ENCODE results near the gene EFNA5.
"Not testable (repeated sequence)": the region's sequence is repeated elsewhere in the genome, so short reads cannot be mapped to it uniquely, and the experiment has no call there.

EFNA5 gene

DNA sequence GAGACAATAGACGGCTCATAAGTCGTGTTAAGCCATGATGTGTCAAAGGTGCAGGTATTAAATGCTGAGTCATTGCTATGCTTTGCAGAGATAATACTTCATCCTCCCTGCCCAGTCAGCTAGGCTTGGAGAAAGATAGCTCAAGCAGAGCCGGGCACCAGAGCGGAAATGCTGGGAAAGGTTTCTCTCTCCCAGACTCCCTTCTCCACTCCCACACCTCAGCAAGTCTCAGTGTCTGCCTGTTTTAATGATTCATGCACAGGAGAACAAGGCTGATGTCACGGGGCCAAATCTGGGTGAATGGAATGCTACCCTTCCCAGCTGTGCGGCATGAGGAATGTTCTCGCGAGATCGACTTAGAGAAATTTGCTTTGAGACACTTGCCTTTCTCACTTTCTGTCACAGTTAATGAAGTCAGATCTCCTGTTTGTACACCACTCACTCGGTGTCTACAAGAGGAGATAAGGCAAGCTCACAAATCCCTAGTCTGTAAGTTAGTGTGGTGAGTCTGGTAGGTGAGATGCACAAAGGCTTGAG is 204.4 kb downstream of the EFNA5 start:
- in situ Hi-C loops (cut with HindIII; ENCODE audit: low sequenced_read_pairs): no loop called here

DNA sequence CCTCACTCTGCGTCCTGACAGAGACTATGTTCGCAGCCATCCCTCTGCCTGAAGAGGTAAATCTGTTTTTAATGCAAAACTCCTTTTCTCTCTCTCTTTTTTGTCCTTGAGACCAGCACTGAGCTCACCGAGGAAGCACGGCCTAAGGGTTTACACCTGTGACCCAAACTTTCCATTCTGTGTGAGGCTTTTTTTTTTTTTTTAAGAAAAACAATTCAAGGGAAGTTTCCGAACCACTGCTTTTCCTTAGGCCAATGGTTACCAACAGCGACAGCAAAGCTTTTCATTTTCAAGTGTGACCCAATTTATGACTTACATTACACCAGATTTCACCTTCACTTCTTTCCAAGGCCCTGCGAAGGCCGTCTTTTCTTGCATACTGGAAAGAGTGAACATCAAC is 205.9 kb downstream of the EFNA5 start:
- in situ Hi-C loops (cut with HindIII; ENCODE audit: low sequenced_read_pairs): no loop called here

- in situ Hi-C loops (cut with HindIII; ENCODE audit: low sequenced_read_pairs): no loop called here
These were observed 206.3 kb downstream of the EFNA5 start for GRCh38 chr5:107464416-107464815.

DNA sequence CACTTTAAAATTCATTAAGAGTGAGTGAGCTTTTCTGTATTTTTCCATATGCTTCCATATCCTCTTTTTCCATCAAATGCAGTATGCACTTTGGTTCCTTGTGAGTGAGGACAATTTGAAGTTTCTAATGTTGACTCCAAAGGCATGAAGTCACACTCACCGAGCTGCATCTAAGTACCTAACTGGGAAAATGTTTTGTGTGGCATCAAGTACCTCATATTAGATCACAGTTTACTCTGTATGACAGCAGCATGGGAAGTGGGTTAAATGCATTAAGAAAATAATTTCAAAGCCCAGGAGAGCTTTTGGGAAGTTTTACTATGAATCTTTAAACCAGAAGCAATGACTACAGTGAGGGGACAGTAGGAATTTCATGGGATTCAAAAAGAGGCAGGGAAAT is 207.0 kb downstream of the EFNA5 start:
- in situ Hi-C loops (cut with HindIII; ENCODE audit: low sequenced_read_pairs): no loop called here

DNA sequence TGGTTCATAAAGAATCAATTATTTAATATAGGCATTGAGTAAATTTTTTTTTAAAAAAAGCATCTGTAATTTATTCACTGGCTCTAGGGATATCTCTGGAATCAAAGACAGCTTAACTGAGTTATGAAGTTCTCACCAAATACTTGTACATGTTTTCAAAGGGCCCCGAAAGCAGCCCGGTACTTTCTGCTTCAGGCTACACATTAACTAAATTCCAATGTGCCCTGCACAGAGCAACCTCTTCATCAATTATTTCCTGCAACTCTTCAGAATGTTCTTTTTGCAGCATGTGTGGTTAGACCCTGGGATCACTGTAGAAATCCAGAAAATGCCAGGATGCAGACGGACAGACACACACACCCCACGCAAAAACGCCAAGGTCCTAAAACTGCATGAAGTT is 209.0 kb downstream of the EFNA5 start:
- in situ Hi-C loops (cut with HindIII; ENCODE audit: low sequenced_read_pairs): no loop called here

DNA sequence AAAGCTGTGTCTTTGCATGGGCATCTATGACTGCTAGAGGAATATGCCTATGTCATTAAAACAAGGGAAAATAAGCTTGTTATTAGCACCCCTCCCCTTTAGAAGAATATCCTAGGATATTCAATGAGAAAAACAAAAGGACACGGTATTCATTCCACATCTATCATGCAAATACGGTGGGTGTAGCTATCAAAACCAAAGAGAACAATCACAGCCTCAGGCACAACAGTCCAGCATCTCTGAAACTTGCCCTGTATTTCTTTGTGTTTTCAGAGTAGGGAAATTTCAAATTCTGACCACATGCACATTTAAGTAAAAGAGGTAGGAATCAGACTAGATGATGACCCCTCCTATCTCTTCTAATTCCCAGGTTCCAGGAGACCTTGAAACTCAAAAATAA is 209.9 kb downstream of the EFNA5 start:
- in situ Hi-C loops (cut with HindIII; ENCODE audit: low sequenced_read_pairs): no loop called here

DNA sequence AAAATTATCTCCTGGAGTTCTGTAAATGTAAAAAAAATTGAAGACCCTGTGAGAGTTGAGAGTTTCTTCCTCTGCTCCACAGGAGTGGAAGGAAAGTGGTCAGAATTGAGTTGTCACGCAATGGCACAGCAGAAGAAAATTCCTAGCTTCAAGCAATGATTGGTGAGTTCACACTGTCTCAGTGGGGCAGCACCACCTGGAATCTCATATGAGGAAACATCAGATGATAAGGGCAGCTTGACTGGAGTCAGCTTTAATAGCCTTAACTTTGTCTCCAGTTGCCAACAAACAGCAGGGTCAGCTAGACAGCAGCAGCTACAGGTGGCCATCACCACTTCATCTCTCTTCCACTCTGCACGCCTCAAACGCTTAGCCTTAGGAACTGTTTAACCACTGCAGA is 211.1 kb downstream of the EFNA5 start:
- in situ Hi-C loops (cut with HindIII; ENCODE audit: low sequenced_read_pairs): no loop called here

DNA sequence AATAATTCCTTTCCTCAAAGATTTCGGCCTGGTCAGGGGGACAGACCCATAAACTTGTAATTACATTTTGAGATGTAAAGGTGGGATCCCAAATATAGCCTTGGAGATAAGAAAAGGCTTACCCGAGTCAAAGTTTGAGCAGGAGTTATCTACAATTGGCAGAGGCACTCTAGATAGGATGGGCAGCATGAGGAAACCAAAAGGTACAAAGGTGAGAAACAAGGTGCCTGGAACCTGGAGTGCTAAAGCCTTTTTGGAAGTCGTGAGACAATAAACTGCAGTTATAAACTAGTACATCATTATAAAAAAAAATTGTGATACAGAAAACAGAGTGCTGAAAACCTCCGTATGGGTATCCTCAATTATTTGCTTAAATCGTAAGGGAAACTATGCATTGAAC is 212.4 kb downstream of the EFNA5 start:
- in situ Hi-C loops (cut with HindIII; ENCODE audit: low sequenced_read_pairs): no loop called here

DNA sequence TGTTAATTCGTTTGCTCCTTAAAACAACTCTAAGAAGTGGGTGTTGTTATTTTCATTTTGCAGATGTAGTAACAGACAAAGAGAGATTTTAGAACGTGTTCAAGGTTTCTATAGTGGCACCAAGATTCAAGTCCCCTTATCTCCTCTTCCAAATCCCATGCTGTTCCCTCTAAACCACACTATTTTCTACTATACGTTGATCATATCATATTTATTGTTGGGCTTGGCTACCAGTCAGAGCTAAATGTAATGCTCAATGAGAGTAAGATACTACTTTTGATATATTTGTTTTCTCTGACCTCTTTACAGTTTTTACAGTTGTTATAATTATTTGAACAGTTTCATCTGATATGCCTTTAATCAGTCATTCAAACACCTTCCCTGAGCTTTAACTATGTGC is 212.9 kb downstream of the EFNA5 start:
- in situ Hi-C loops (cut with HindIII; ENCODE audit: low sequenced_read_pairs): no loop called here

- in situ Hi-C loops (cut with HindIII; ENCODE audit: low sequenced_read_pairs): no loop called here
These were observed 213.6 kb downstream of the EFNA5 start for GRCh38 chr5:107457138-107457537.

DNA sequence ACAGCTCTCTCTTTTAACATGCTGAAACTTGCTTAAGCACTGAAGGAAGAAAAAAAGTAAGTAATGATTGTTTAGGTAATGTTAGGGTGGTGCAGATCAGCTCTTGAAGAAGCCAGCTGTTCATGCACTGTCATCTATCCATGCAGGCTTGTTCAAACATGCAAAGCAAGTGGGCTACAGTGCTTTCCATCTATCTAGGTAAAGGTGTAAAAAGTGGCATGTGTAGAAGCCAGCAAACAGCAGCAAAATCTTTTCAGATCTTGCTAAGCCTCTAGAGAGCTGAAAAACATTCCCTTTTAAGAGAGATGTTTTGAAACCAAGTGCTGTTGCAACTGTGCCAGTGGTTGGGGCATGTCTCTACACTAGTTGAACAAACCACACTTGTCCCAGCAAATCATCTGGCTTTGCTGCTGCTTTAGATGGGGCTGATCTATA is 214.4 kb downstream of the EFNA5 start:
- in situ Hi-C loops (cut with HindIII; ENCODE audit: low sequenced_read_pairs): no loop called here

DNA sequence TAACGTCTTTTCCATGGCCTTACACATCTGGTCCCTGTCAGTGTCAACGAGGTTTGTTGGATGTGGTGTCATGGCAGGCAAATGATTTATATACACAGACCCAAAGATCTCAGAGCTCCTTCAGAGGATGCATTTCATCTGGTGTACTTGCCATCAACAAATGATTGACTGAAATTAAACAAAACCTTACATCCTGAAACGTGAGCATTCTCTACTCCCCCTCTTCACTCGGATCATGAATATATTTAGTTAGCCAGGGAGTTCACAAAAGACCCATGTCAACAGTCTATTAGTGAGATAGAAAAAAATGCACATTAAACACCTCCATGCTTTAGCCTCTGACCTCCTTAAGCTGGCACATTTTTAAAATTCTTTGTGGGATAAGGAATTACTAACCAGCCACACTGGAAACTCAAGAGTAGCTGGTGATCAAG is 215.6 kb downstream of the EFNA5 start:
- in situ Hi-C loops (cut with HindIII; ENCODE audit: low sequenced_read_pairs): no loop called here

DNA sequence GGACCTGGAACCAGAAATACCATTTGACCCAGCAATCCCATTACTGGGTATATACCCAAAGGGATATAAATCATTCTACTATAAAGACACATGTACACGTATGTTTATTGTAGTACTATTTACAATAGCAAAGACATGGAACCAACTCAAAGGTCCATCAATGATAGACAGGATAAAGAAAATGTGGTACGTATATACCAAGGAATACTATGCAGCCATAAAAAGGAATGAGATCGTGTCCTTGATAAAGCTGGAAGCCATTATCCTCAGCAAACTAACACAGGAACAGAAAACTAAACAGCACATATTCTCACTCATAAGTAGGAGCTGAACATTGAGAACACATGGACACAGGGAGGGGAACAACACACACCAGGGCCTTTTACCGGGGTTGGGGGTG is 218.9 kb downstream of the EFNA5 start:
- in situ Hi-C loops (cut with HindIII; ENCODE audit: low sequenced_read_pairs): not testable (repeated sequence)

DNA sequence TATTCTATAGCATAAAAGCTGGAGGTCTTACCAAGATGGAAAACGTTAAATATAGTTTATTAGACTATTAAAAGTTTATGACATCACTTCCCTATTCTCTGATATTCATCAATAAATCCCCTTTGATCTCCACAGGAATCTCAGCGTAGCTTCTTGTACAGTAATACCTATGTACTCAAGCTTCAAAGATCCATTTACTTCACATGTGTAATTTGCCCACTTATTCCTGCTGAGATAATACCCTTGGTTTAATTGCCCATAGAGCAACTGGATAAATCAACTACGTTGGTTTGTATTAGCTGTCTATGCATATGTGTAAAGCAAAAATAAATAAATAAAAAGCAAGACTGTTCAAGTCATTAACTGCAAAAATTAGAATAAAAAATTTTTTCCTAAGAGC is 219.7 kb downstream of the EFNA5 start:
- in situ Hi-C loops (cut with HindIII; ENCODE audit: low sequenced_read_pairs): no loop called here

GRCh38 chr5:107450531-107450930 is 220.2 kb downstream of the EFNA5 start:
- in situ Hi-C loops (cut with HindIII; ENCODE audit: low sequenced_read_pairs): no loop called here

- in situ Hi-C loops (cut with HindIII; ENCODE audit: low sequenced_read_pairs): no loop called here
These were observed 221.4 kb downstream of the EFNA5 start for GRCh38 chr5:107449369-107449768.

GRCh38 chr5:107447587-107447986 is 223.2 kb downstream of the EFNA5 start:
- in situ Hi-C loops (cut with HindIII; ENCODE audit: low sequenced_read_pairs): no loop called here

DNA sequence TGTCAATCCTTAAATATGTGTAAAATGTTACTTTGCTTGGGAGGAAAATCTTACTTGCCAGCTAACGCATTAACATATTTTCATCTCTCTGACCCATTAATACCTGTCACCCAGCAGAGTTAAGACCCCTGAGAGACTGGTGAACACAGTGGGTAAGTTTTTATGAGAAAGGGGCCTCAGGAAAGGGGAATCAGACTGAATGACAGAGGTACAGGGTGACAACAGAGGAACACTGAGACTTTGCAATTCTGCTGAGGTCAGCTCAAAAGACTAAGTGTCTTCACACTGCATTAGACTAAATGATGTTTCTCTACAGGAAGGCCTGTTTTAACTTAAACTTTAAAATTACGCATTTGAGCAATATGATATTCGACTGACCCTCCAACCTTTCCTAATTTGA is 223.8 kb downstream of the EFNA5 start:
- in situ Hi-C loops (cut with HindIII; ENCODE audit: low sequenced_read_pairs): no loop called here

GRCh38 chr5:107444300-107444699 is 226.4 kb downstream of the EFNA5 start:
- in situ Hi-C loops (cut with HindIII; ENCODE audit: low sequenced_read_pairs): no loop called here

DNA sequence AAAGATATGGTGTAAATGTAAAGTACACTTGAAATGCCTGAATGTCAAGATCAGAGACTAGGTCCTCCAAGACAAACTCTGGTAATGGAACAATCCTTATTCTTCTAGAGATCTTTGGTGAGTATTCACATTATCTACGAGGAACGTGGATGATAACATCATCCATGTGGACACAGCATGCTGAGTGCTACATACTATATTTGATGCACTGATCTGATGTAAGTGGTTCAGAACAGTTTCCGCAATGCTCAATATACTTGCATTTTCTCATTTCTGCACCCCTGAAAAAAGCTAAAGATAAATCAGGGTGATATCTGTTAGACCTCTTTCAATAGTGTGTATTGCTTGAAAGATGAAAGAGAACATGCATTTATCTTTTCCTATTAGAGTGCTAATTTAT is 226.8 kb downstream of the EFNA5 start:
- in situ Hi-C loops (cut with HindIII; ENCODE audit: low sequenced_read_pairs): no loop called here

- in situ Hi-C loops (cut with HindIII; ENCODE audit: low sequenced_read_pairs): no loop called here
These were observed 228.3 kb downstream of the EFNA5 start for GRCh38 chr5:107442452-107442851.

- in situ Hi-C loops (cut with HindIII; ENCODE audit: low sequenced_read_pairs): no loop called here
These were observed 230.9 kb downstream of the EFNA5 start for GRCh38 chr5:107439832-107440231.

- in situ Hi-C loops (cut with HindIII; ENCODE audit: low sequenced_read_pairs): no loop called here
These were observed 232.7 kb downstream of the EFNA5 start for GRCh38 chr5:107437986-107438510.
